HG03575 (cell line): ENCODE measurements around the gene SRC.

ENCODE experiments used
- ATAC-seq: cut with Tn5 transposase; IDR thresholded peaks from one replicate; pipeline ENCODE4 v1.9.1; 2021; ENCODE audit not compliant: unreplicated experiment, insufficient number of reproducible peaks, low FRiP score; ENCODE audit errors: extremely low read depth

Gene SRC

DNA sequence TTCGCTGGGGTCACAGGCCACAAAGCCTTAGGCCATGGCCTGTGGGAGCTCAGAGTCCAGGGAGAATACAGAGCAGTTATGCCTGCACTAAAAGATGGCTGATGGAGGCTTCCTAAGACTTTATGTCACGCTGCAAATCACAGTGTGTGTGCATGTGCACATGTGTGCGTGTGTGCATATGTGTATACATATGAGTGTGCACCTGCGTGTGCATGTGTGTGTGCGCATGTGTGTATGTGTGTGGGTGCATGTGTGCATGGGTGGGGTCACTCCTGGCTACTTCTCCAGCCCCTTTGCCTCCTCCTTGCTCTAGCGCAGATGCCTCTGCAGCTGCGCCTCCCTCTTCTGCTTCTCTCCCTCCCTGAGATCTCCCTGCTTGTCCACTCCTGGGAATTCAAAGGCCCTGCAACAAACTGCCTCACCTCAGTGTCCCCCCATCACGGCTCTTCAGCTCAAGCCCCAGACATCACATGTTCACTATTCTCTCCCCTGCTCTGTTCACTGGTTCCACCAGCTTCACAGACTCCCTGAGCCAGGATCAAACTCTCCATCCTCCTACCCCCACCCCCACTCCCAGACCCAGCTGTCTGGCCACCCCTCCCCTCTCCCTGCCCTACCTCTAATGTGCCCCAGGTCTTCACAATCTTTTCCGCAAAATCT lies 90.7 kb downstream of the SRC start:
- no peak for ATAC-seq

DNA sequence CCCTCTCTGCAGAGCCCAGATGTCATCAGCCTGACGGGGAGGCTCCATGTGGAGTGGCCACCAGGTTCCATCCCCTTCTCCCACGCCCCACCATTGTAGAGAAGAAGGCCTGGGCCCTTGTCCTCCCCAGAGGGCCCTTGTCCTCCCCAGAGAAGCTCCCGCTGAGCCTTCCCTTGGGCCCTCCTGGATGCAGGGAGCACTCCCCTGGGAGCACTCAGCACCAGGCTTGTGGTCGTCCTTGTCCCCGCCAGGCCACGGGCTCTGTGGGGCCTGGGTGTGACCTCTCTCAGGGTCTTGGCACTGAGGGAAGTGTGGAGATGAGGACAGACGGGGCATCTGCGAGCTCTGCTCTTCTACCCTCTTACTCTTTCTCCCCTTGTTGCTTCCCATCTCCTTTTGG lies 91.7 kb downstream of the SRC start:
- no peak for ATAC-seq

DNA sequence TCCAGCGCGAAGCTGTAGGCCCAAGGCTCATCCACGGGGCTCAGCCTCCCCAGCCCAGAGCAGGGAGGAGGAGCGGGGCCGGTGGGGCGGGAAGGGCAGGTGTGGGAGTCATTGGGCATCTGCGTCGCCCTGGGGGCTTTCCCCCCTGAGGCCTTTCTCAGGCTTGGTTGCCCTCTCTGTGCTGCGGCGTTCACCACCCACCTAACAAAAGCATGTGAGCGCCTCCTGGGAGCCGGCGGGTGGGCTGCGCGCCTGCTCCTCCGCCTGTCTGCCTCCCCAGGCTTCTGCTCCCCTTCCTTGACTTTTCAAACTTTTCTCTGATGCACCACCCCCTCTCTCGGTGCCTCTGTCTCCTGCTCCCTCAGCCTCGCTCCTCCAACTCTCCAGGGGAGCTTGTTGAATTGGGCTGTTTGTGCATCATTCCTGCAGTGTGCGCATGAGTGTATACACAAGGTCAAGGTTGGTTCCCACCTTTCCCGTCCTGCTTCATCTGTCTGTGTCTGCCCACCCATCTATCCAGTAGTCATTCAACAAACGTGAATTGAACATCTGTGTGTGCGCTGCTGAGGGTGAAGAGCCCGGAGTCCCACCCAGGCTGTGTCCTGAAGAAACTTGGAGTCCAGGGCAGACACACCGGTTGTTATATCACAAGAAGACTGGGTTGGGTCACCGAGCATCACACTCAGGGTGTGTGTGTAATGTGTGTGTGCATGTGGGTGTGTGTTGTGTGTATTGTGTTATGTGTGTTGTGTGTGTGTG lies 92.7 kb downstream of the SRC start:
- ATAC-seq, result no peak

DNA sequence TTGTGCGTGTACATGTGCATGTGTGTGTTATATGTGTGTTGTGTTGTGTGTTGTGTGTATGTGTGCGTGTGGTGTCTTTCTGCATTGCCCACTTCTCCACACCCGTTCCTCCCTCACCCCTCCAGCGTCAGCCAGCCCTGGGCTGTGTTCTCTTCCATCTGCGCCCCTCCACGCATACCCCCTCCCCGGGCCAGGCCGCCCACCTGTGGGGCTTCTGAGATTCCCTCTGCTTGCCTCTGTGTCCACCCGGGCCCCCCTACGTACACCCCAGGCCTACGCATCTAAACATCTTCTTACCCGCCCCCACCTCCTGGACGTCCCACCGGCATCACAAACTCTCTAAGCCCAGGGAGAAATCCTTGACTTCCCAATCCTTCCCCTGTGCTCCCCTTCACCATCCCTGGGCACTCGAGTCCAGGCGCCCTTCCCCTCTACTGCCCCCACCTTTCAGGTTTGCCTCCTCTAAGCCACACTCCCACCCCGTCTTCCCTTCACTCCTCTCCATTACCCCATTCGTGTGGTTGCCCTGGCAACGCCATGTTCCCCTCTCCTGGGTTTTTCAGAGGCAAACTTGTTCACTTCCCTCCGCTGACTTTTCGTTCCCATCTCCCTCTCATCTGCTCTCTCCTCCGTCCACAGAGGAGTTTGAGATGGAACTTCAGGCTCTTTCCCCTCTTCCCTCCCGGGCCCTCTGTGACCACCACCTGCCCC lies 93.4 kb downstream of the SRC start:
- ATAC-seq, result no peak

DNA sequence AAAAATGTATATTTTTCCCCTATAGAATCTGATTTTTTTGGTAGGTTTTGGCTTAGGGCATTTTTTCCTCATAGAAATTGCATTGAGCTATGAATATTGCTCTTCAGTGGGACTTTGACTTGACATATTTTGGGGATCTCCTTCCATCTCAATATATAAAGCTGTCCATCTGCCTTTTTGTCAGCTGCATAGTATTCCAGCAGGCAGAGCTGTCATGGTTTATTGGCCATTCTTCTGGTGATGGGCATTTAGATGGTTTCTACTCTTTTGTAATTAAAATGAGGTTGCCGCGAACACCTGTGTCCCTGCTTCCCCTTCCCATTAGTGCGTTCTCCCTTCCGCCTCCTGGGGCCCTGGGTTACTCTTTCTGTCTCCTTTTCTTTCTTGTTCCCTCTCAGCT lies 95.1 kb downstream of the SRC start:
- ATAC-seq, result no peak

DNA sequence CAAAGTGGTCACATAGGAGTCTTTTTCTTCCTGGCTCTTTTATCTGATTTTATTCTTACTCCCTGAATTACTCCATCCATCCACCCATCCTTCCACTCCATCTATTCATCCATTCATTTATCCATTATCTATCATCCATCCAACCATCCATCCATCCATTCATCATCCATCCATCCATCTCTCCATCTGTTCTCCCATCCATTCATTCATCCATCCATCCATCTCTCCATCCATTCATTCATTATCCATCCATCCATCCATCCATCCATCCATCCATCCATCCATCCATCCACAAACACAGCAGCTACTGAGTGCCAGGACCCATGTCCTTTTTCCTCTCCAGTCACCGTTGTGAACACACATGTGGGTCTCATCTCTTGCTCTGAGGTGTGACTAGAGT lies 96.6 kb downstream of the SRC start:
- no peak for ATAC-seq

DNA sequence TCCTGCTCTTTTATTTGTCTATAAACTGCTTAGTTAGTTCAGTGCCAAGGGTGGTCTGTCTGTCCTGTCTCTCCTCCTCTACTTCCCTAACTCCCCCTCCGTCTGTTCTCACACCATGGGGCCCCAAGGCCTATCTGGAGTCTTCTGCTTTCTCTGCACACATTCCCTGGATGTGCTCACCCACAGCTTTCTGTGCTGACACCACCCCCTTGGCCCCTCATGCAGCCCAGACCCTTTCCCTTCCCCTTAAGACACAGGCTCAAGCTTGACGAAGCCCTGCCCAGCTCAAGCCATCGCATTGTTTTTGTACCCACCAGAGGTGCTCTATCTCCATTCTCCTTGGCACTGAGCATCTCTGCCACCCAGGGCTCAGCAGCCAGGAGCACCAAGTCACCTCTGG lies 97.0 kb downstream of the SRC start:
- no peak for ATAC-seq

DNA sequence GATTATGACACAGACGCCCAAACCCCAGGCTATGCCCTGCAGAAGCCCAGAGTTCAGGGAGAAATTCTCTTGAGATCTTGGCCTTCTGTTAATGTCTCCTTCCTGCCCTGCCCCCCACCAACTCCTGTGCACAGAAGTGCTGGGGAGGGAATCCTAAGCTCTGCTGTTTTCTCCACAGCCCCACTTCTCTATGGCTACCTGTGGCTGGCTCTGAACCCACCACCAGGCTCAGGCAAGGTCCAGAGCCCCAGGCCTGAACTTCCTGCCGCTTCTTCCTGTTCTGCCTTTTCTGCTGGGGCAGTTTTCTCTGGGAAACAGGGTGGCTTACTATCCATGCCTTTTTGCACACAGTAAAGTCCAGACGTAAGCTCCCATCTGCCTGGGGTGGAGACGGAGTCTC lies 97.7 kb downstream of the SRC start:
- ATAC-seq, result no peak

DNA sequence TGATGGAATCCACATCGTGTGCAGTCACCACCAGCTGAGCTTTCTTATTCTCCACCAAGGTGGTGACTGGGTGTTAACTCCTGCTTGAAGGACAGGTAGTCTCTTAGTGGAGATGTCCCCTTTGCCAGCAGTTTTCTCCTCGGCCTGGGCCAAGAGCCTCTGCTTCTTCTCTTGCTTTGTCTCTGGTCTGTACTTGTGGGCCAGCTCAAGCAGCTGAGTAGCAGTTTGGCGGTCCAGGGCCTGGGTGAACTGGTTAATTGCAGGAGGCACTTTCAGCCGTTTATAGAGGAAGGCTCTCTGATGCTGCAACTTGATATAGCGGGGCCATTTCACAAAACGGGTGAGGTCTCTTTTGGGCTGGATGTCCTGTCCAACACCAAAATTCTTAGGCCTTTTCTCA lies 99.1 kb downstream of the SRC start:
- no peak for ATAC-seq

DNA sequence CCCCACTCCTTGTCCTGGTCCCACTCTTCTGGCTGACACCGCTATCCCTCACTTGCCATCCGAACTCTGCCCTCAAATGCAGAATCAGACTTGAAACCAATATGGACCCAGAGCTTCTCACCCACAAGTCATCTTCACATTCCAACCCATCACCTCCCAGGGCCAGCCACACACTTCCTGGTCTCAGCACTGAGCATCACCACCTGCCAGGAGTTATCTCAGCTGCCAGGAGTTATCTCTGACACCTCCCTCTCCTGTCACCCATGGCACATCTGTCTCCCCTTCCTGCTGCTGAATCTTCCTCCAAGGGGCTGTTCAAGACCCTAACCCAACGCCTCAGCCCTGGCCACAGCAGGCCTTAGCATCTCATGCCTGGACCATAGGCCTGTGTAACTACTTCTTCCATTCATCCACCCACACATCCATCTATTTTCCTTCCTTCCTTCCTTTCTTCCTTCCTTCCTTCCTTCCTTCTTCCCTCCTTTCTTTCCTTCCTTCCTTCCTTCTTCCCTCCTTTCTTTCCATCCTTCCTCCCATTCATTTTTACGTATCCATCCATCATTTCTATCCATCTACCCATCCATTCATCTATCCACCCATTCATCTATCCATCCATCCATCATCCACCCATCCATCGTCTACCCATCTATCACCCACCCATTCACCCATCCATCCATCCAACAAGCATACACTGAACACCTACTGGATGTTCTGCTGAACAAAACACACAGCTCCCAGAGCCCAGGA lies 100.5 kb downstream of the SRC start:
- ATAC-seq, result no peak

DNA sequence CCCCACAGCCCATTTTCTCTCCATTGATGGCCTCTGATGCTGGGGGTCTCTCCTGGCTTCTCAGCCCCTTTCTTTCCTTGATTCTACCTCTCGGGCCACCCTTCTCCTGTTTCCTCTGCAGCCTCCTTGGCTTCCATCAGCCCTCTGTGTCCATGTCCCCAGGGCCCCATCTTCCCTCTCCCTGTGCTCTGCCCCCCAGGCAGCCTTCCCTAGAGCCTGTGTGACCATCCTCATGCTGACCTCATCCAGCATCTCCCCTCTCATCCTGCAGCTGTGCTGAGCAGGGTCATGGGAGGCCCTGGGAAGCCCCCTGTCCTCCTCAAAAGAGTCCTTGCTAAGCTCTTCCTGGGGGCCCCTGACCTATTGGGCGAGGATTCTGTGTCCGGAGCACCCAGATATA lies 101.7 kb downstream of the SRC start:
- no peak for ATAC-seq

DNA sequence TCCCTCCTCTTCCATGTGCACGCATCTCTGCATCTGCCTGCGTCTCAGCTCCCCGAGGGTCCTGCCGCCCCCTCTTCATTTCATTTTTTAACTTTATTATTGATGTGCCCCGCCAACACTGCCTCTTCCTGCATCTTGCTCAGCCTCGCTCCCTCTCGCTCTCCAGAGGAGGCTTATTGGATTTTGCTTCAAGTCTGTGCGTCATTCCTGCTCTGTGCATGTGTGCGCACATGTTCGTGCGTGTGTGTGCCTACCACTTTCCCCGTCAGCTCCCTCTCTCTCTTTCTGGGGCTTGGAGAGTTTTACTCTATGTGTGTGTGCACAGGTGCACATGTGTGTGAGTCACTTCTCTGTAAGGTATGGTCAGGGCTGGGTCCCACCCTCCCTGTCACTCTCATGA lies 103.3 kb downstream of the SRC start:
- ATAC-seq, result no peak

DNA sequence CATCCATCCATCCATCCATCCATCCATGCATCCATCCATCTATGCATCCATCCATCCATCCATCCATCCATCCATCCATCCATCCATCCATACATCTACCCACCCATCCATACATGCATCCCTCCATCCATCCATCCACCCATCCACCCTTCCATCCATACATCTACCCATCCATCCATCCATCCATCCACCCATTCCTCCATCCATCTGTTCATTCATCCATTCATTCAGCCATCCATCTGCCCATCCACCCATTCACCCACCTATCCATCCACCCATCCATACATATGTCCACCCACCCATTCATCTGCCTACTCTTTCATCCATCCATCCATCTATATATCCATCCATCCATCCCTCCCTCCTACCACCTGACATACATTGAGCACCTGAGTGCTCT lies 104.4 kb downstream of the SRC start:
- no peak for ATAC-seq

DNA sequence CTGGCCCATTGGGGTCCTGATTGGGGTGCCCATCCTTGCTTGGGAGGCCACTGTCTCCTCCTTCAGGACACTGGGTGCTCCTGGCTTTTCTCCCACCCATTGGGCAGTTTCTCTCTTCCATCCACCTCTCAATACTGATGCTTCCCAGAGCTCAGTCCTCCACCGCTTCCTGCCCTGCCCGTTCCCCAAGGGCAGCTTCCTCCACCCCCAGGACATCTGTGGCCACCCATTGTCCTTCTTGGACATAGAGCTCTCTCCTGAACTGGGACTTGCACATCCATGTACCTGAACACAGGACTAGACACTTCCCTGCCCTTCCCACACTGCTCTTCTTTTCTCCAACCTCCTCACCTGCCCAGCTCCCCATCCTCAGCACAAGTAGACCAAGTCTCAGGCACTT lies 105.7 kb downstream of the SRC start:
- no peak for ATAC-seq

DNA sequence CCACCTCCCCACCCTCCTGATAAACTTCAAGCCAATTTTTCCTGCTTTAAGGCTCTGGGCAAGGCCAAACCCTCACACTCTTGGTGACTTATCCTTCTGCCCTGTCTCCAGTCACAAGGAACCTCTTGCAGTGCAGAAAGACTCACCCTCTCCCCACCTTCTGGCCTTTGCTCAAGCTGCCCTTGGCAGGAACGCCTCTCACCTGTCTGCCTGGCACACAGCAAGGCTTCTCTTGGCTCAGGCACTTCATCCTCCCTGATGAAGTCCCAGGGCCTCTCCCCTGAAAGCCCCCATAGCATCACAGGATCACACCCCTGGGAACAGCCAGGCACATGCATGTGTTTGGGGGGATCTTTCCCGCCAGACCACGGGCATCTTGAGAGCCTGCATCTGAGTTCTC lies 106.3 kb downstream of the SRC start:
- no peak for ATAC-seq

DNA sequence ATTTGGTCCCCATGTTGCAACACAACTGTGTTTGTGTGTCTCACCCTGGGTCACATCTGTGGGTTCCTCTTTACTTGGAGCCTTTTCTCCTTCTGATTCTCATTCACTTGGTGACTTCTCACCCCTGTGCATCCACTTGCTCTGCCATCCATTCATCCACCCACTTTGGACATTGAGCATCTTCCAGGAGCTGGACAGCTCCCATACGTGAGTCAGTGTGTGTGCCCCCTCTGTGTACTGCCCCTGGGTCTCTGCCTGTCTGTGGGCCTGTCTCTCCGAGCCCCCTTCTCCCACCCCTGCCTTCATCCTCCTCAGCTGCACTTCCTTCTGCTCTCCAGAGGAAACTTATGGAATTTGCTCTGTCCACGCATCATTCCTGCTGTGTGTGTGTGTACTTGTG lies 107.3 kb downstream of the SRC start:
- ATAC-seq, result no peak

DNA sequence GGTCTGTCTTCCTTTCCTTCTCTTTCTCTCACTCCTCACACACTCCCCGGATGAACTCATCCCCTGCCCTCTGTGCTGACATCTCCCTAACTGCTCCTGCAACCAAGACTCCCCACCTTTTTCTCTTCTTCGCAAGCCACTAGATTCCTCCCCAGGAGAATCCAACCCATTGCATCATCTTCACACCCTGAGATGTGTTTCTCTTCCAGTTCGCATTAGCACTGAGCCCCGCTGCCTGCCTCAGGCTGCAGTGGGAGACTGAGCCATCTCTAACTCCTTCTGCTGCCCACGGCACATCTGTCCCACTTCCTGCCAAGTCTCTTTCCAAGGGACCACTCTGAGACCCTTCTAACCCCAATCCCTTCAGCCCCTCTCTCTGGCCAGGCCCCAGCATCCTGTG lies 107.9 kb downstream of the SRC start:
- ATAC-seq, result no peak

DNA sequence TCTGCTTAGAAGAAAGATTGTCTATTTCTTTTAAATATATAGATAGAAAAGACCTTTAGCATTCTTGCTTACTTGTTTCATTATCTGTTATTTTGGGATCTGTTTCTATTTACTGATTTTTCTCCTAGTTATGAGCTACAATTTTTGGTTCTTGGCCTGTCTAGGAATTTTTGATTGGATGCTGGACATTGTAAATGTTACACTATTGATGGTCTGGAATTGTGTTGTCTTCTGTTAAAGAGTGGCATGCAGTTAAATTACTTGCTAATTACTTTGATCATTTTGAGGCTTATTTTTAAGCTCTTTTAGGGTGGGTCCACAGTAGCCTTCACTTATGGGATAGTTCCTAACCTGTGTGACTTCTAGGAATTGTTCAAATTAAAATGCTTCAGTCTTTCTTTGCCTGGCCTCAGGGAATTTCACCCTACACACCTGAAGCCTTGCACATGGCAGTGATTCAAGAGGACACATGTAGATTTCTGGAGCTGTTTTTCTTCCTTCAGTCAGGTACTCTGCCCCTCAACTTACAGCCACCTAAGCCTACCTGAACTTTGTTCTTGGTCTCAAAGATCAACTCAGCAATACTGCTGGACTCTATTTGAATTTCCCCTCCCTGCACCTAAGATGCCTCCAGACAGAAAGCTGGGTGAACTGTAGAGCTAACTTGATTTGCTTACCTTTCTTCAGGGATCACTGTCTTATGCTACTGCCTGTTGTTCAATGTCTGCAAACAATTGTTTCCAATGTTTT lies 108.9 kb downstream of the SRC start:
- no peak for ATAC-seq
